Measurements from ENCODE around the gene TK2.
"Not testable (repeated sequence)": the region's sequence is repeated elsewhere in the genome, so short reads cannot be mapped to it uniquely, and the experiment has no call there.

Gene TK2

DNA sequence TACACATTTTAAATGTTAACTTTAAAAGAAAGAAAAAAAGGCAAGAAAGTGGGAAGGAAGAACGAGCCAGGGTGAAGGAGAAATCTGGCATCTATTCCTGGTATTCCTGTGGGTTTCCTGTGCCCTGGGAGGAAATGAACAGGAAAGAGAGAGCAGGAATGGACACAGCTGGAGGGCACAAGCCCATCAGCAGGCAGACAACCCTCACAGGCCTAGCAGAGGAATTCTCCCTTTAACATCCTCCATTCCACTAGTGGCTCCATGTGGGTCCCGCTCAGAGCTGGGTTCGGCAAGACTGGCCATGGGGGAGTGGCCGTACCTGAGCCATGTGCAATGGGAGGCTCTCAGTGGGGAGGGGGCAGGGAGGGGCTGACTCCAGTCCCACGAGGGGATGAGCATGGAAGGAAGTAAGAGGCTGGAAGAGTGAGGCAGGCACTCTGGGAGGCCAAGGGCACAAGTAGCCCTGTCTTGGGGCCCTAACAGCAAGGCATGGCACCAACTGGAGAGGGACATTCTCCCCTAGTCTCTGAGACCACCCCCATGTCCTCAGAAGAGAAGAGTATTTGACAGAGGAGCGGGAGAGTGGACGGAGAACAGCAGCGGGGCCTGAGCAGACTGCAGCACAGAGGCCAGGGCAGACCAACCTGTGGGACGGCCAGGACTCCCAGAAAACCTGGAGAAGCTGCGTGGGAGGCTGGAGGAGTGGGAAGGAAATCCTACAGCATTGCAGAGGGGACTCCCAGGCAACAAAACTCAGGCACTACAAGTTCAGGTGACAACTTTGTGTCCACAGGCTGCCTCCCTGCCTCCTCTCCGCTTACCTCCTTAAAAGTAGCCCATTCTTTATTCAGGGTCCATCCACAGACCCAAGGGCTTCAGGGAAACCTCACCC is 30.2 kb downstream of the TK2 start:
- DNase-seq, result no peak

DNA sequence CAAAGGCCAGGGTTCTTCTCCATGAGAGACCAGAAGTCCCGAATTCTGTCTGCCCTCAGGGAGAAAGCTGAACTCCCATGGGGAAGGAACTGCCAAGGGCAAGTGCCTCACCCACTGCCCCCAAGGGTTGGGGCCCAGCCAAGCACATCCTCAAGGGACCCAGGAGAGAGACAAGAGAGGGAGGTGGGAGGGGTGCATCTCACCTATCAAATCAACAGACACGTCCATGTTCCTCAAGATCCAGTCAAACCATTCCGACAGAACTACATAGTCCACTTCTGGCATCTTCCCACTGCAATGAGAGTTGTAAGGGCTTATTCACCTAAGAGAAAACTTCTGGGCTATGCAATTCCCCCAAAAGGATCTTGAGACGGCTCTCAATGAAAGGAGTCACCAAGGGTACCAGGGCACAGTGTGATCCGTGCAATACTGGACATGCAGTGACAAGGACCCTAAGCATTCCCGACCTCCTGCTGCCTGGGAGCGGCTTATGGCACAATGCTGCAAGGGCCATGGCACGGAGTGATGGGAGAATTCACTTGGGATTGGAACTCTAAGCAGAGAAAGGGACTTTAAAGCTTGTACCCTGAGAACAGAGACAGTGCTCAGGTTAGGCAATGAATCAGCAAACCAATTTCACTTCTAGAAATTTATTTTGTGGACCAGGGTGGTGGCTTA is 32.2 kb downstream of the TK2 start:
- no peak for DNase-seq

DNA sequence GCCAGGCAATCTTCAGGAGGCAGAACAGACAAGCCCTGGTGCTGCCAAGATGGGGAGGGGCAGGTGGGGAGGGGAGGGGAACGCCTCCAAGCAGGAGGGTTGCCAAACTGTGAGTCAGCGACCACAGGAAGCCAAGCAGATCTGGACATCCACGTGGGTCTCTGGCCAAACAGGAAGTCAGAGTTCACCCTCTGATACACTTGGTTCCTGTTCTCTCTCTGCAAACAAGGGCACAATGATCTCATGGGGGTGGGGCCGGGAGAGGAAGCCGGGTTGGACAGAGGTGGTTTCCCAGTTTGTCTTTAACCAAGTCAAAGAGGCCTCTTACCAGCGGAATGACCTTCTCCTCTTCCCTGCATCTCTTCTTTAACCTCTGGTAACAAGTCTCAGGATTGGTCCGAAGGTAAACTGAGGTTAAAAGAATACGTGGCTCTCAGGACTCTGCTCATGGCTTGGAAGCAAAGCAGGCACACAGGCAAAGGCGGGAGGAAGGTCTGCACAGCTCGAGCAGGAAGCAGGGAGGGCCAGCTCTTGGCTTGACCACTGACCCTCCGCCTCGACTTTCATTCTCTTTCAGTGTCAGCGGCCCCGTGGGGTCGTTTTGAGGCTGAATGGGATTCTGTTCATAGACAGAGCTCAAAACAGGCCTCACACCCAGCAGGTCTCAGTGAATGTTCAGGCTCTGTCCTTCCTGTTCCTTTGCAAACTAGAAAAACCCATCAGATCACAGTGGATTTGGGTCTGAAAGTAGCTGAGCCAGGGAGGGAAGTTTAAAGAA is 32.9 kb downstream of the TK2 start:
- DNase-seq, result peak; percentile 63

DNA sequence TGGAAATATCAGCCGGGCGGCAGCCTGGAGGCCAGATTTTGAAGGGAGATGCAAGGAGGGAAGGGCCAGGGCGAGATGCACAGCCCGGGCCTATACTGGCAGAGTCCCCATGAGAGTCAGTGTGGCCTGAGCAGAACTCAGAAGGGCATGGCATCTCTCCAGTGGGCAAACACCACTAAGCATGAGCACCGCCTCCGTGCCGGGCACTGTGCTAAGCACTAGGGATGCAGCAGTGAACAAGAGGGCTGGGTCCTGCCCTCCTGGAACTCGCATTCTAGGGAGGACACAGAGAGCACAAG is 33.5 kb downstream of the TK2 start:
- DNase-seq, result no peak

DNA sequence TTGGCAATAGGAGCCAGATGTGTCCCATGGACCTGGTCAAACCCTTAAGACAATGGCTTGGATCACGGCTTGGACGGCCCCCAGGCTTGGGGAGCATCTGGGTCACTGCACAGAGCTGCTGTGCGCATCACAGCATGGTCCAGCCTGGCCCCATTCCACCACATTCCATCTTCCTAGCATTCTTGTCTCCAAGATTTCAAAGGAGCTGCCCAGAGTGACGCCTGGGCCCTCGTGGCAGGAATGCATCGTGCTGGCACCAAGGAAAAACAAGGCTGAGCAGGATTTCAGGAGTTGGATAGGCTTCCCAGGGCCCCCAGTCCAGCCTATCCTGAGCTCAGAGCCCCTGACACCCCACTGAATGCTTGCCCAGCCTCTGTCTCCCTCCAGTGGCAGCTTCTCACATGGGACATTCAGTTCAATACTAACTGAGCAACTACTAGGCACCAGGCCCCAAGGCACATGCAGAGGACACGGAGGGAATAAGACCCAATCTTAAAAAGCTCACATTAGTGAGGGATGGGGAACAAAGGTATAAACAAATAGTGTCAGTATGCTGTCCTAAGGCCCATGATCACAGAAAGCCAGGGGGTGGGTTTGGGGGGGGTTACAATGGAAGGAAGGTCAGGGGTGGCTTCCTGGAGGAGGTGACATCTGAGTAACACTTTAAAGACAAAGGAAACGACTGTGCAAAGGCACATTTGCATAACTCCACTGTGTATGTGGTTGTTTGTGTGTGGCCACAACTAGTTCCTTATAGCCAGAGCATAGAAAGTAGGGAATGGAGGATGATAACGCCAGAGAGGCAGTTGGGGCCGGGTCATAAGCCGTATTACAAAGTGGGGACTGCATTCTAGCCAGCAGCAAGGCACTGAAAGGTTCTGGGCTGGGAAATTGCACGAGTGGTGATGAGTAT is 34.1 kb downstream of the TK2 start:
- no peak for DNase-seq

DNA sequence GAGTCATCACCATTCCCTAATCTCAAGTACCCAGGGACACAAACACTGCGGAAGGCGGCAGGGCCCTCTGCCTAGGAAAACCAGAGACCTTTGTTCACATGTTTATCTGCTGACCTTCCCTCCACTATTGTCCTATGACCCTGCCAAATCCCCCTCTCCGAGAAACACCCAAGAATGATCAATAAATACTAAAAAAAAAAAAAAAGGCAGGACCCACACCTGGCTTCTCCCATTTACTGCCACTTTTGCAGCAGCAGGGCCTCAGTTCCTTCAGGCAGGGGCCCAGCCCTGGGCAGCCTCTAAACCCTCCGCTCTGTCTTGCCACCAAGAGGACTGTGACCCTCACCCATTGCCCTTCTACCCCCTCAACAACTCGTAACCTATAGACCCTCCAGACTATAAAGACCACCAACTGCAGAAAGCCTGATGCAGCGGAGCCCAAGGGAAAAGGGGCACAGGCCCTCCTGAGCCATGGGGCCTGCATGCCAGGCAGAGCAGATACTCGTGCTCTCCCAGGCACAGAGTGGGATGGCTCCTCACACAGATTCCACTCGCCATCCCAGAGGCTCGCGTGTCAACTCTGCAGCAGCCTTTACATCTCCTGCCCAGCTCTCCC is 34.8 kb downstream of the TK2 start:
- DNase-seq, result not testable (repeated sequence)

DNA sequence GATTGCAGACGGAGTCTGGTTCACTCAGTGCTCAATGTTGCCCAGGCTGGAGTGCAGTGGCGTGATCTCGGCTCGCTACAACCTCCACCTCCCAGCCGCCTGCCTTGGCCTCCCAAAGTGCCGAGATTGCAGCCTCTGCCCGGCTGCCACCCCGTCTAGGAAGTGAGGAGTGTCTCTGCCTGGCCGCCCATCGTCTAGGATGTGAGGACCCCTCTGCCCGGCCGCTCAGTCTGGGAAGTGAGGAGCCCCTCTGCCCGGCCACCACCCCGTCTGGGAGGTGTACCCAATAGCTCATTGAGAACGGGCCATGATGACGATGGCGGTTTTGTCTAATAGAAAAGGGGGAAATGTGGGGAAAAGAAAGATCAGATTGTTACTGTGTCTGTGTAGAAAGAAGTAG is 35.5 kb downstream of the TK2 start:
- DNase-seq, result not testable (repeated sequence)

DNA sequence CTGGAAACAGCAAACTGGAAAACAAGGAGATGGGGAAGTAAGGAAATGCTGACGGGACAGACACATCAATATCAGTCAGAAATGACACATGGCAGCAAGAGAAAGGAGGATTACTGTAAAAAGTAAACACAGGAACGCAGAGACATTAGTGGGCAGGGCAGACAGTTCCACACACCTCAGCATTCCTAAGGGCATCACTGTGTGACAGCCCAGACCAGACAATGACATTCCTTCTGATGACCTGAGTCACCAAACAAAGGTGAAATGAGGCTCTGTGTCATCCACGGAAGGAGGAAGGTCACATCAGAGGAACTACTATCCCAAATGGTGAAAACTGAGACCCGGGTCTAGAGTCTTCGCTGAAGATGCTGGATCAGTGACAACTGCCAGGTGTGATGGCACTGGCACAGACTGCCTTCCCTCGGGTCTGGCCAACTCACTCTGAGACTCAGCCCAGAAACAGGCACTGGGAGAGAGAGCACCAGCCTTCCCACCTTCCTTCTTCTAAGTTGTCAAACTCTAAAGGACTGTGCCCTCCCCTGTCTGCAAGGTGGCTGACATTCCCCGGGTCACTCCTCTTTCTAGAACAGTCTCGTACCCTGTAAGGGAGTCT is 36.7 kb downstream of the TK2 start:
- no peak for DNase-seq

DNA sequence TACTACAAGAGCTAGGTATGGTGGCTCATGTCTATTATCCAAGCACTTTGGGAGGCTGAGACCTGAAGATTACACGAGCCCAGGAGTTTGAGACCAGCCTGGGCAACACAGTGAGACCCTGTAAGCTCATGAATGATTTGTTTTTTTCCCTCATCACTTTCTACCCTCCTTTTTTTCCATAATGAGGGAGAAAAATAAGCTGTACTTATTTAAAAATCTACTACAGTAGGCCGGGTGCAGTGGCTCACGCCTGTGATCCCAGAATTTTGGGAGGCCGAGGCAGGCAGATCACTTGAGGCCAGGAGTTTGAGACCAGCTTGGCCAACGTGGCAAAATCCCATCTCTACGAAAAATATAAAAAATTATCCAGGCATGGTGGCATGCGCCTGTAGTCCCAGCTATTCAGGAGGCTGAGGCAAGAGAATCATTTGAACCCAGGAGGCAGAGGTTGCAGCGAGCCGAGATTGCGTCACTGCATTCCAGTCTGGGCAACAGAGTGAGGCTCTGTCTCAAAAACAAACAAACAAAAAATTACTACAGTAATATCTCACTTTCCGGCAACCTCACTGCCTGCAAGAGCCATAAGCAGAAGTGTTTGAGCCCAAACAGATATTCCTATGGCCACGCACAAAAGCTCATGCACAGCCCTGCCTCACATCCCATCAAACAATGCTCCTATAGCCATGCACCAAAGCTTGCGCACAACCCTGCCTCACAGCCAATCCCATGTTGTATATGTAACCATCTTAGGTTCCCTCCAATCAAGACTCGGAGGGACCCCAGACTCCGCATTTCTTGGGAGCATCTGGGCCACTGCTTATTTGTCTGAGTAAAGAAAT is 37.4 kb downstream of the TK2 start:
- no peak for DNase-seq

DNA sequence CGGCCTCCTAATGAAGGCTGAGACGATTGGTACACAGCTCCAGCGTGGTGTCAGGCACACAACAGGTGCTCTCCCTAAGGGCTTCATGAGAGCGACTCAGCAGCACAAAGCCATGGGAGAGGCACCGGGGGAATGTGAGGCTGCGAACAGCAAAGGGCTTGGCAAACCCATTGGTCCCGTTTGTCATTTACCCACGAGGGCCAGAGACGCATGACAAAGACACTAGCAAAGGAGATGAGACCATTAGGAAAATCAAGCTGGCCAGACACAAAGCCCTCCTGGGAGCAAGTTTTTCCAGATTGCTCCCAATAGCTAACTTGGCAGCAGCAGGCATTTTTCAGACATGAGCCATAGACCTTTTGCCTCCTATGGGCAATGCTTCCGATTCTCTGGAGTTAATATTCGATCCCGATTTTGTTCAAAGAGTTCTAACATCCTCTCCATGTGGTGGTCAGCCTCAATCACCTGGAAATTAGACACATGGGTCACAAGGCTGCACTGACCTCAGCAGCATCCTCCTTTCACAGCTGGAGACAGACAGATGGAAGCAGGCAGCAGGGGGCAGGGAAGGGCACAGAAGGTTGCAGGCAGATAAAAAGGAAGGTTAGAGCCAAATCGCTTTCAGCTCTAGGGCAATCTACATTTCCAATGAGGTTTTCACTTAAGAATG is 38.2 kb downstream of the TK2 start:
- DNase-seq, result no peak

DNA sequence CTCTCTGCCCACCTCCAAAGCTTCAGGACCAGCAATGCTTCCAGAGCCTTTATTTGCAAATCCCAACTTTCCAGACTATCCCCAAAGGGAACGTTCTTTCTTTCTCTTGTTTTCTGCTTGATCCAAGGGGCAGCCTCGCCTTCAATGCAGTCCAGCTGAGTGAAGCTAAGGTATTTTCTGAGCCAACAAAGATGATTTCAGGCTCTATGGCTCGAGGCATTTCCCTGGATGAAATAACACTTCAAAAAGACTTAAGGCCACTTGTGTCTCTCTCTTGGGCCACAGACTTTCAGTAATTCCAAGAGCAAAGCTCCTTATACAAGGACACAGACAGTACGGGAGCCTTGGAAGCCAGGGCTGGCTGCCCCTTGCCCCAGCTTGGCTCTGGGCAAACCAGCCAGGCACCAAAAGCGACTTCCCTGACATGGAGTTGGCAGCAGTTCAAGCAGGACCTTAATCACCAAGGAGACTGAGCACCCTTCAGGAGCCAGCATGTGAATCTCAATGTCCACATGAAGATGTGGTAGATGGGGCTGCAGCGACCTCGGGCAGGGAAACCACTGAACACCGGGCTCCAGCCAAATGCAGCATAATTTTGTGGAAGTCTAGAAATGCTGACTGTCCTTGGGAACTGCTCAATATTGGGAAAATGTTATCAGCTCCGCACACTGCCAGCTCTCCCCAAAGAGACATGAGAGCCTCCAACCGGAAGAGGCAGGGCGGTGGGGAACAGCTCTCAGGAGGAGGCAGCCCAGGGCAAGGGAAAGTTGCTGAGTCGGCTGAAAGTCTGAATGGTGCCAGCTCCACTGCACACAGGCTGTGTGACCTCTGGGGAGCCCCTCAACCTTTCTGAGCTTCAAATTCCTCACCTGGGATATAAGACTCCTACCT is 39.0 kb downstream of the TK2 start:
- no peak for DNase-seq

DNA sequence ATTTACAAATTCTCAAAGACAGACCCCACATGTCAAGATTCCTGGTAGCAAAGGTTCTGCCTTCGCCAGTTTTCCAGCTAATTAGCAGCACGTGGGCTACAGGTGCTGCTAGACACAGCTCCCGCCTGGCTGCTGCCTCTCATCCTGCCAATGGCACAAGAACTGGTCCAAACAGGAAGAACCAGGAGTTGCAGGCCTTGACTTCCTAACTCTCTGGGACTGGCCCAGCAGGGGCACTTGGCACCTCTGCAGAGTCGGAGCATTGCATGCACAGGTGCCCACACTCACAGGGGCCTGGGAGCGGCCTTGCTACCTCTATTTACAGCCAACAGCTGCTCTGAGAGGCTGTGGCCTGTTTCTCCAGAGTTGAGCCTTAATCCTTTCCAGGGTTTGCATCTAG is 39.6 kb downstream of the TK2 start:
- DNase-seq, result no peak

DNA sequence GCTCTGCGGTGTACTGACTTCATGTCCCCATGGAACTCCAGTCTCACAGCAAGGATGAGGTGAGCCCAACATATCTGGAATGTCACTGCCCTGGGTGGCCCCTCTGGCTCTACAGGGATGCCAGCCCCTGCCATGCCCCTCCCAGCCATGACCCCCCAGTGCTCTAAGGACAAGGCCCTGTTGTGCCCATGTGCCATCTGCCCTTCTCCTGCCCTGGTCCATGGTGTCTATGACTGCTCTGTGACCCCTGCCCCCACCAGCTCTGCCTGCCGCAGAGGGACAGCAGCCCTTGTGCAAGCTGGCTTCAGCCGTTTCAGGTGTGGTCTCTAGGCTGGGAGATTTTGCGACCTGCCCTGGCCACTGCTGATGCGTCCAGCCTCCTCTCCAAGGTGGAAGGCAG is 40.3 kb downstream of the TK2 start:
- DNase-seq, result no peak

DNA sequence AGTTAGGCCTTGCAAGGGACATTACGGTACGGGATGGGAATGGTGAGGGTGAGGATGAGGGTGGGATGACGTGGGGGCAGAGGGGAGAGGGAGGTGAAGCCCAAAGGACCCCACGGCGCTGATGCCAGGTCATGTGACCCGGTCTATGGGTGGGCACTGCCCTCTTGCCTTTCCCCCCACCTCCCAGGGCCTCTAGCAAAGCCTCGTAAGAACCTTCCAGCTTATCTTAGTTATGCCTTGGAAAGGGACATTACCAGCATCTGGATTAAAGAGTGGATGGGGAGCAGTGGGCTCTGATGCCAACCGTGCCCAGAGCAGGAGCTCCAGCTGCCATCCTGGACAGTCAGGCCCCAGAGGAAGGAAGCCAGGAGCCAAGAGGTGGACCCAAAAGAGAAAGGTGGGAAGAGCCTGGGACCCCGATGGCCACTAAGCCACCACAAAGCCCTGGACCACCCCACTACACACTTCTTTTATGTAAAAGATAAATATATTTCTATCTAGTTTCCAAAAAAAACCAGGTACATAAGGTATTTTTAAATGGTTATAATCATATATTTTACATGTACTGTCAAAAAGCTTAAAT is 40.9 kb downstream of the TK2 start:
- DNase-seq, result no peak

DNA sequence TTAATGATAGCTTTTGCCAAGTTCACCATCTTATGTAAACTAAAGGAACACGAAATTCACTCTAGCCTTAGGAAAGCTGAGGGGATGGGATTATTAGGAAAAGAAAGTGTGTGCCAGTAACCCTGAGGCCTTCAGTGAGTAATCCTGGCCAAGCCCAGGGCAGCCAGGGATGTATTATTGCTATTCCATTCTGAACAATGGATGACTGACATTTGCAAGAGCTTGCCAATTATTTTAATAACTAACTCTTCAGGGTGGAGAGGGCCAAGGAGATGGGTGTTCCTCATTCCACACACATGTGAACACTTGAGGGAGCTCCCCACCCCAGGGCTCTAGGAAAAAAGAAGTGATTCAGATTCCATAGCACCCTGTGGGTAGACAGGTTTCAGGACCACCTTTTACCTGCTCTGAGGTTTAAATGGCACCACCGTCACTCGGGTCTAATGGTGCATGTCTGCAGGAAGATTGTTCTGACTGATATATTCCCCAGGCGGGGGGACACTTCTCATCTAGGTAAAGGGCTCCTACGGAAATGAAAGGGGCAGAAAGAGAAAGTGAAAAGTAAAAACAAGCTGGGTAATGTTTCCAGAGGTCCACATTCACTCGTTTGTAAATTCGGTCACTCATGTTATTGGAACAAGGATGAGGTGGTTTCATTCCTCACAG is 41.5 kb downstream of the TK2 start:
- DNase-seq, result no peak

DNA sequence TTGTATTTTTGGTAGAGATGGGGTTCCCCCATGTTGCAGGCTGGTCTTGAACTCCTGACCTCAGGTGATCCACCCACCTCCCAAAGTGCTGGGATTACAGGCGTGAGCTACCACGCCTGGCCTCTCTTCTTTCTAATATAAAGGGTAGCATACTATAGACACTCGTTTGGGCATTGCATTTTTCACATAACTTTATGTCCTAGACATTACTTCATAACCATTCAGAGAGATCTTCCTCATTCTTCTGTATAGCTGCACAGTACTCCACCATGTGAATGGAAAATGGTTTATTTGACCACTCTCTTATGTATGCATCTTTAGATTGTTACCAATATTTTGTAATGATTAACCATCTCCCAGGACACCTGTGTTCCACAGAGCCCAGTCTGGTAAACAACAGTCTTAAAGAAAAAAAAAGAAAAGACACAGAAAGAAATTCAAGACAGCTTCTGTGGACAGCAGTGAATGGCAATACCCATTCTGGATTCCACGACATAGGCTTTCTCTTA is 42.1 kb downstream of the TK2 start:
- DNase-seq, result no peak

DNA sequence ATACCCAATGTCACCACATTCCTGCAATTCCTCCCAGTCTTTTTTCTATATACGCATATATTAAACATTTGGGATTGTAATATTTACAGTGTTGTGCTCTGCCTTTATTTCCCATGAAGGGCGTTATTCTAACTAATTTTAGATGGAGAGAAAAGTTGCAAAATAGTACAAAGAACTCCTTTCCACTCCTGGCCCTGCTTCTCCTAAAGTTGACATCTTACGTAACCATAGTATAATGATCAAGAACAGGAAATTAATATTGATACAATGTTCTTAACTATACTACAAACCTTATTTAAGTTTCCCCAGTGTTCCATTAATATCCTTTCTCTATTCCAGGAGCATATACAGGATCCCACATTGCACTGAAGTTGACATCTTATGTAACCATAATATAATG is 46.3 kb downstream of the TK2 start:
- DNase-seq, result no peak

DNA sequence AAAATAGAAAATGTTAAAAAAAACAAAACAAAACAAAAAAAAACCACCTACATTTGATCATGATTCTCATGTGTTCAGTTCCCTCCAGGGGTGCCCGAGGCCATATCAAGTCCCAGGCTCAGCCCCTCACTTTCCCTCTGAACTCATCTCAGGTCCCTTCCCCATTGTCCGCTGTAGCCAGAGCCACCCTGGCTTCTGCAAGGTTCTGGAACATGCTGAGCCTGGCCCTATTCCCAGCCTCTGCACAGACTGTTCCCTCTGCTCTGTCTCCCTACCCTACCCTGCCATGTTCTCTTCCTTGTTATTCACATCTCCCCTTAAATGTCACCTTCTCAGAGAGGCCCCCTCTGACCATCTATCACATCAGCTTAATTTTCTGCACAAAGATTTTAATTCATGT is 46.9 kb downstream of the TK2 start:
- no peak for DNase-seq
